ENCODE data around the gene PARS2. TPM values are rescaled to one million over a fixed set of nuclear protein-coding genes. Genes with fewer than 3 reads are reported as not detected.

PARS2 gene
- total RNA-seq, 1 donor = 6.2 TPM

DNA sequence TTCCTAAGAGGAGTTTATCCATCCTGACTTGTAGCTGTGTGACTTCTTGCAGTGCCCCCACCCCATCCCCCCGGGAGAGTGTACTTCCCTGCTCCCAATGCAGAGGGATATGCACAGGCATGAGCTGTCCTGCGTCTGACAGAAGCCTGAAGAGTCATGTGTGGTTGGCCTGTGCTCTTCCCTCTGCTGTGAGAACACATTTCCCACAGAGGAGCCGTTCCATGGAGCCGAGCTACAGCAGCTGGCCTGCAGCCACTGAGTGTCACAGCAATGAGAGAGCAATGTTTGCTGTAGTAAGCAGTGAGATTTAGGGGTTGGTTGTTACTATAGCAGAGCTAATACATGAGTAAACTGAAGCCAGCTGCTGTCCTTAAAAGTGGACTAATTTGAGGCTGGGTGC is 22.0 kb downstream of the PARS2 start:
- H3K4me3 ChIP-seq (ENCODE audit: insufficient read depth, low read length) = no peak overlapping the region
- H3K36me3 ChIP-seq (ENCODE audit: insufficient read depth, low read length) = peaks cover 47% of the 10 kb centered on the region
- no peak for TF ChIP-seq CTCF (IDR thresholded peaks at IDR 0.05; ENCODE audit: extremely low read depth, low read depth, low read length)
- no peak overlapping the region for H3K27ac ChIP-seq (ENCODE audit: low read depth, low read length)
- no peak overlapping the region for H3K4me2 ChIP-seq (ENCODE audit: insufficient read depth, low read length)
- H3K27me3 ChIP-seq (ENCODE audit: insufficient read depth, low read length) = no peaks in the 10 kb centered on the region
- H3K9me3 ChIP-seq (ENCODE audit: low read depth, low read length) = no peaks in the 10 kb centered on the region
- no peaks in the 10 kb centered on the region for H4K20me1 ChIP-seq (ENCODE audit: insufficient read depth, low read length)
- H3K4me1 ChIP-seq (ENCODE audit: insufficient read depth, low read length) = no peaks in the 10 kb centered on the region
- DNase-seq (ENCODE audit: insufficient read length, low spot score, missing footprints) = peak; percentile 5
- H3K79me2 ChIP-seq (ENCODE audit: insufficient read depth, low read length) = no peaks in the 10 kb centered on the region
- H2AFZ ChIP-seq (ENCODE audit: low read length) = no peak overlapping the region

DNA sequence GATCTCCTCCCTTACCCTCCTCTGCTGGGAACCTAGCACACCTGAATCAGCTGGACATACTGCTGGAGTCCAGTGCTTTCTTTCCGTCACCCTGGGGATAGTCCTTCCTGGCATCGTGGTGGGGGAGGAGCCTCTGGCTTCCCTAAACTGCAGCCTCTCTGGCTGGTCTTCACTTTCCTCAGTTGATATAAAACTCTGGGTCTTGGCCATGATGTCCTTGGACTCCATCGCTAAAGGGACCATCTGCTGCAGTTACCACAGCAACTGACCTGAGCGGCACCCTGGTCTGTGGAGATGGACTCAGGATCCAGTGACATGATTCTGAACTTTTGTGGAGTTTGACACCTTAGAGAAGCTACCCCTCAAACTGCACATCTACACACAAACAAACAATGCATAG is 22.8 kb downstream of the PARS2 start:
- TF ChIP-seq CTCF (IDR thresholded peaks at IDR 0.05; ENCODE audit: extremely low read depth, low read depth, low read length) = no peak
- Histone ChIP-seq H2AFZ (ENCODE audit: low read length) (no peak overlapping the region), H3K4me2 (ENCODE audit: insufficient read depth, low read length) (no peak overlapping the region), H3K4me1 (ENCODE audit: insufficient read depth, low read length) (no peaks in the 10 kb centered on the region), H3K27me3 (ENCODE audit: insufficient read depth, low read length) (no peaks in the 10 kb centered on the region), H3K36me3 (ENCODE audit: insufficient read depth, low read length) (peaks cover 54% of the 10 kb centered on the region), H3K79me2 (ENCODE audit: insufficient read depth, low read length) (no peaks in the 10 kb centered on the region), H4K20me1 (ENCODE audit: insufficient read depth, low read length) (no peaks in the 10 kb centered on the region), H3K9me3 (ENCODE audit: low read depth, low read length) (no peaks in the 10 kb centered on the region), H3K4me3 (ENCODE audit: insufficient read depth, low read length) (no peak overlapping the region), H3K27ac (ENCODE audit: low read depth, low read length) (no peak overlapping the region)
- no peak for DNase-seq (ENCODE audit: insufficient read length, low spot score, missing footprints)

GRCh38 chr1:54738244-54738643 is 26.1 kb downstream of the PARS2 start:
- no peaks in the 10 kb centered on the region for H4K20me1 ChIP-seq (ENCODE audit: insufficient read depth, low read length)
- H3K4me2 ChIP-seq (ENCODE audit: insufficient read depth, low read length) = no peak overlapping the region
- TF ChIP-seq CTCF (IDR thresholded peaks at IDR 0.05; ENCODE audit: extremely low read depth, low read depth, low read length) = no peak
- no peaks in the 10 kb centered on the region for H3K79me2 ChIP-seq (ENCODE audit: insufficient read depth, low read length)
- no peak overlapping the region for H2AFZ ChIP-seq (ENCODE audit: low read length)
- H3K9me3 ChIP-seq (ENCODE audit: low read depth, low read length) = no peaks in the 10 kb centered on the region
- no peak overlapping the region for H3K27ac ChIP-seq (ENCODE audit: low read depth, low read length)
- no peaks in the 10 kb centered on the region for H3K4me1 ChIP-seq (ENCODE audit: insufficient read depth, low read length)
- H3K4me3 ChIP-seq (ENCODE audit: insufficient read depth, low read length) = no peak overlapping the region
- peak; percentile 26 for DNase-seq (ENCODE audit: insufficient read length, low spot score, missing footprints)
- H3K27me3 ChIP-seq (ENCODE audit: insufficient read depth, low read length) = no peaks in the 10 kb centered on the region
- peaks cover 74% of the 10 kb centered on the region for H3K36me3 ChIP-seq (ENCODE audit: insufficient read depth, low read length)

GRCh38 chr1:54736685-54737084 is 27.6 kb downstream of the PARS2 start:
- Histone ChIP-seq H3K36me3 (ENCODE audit: insufficient read depth, low read length) (peaks cover 77% of the 10 kb centered on the region), H3K4me1 (ENCODE audit: insufficient read depth, low read length) (no peaks in the 10 kb centered on the region), H3K27ac (ENCODE audit: low read depth, low read length) (no peak overlapping the region), H3K27me3 (ENCODE audit: insufficient read depth, low read length) (no peaks in the 10 kb centered on the region), H3K9me3 (ENCODE audit: low read depth, low read length) (no peaks in the 10 kb centered on the region), H2AFZ (ENCODE audit: low read length) (no peak overlapping the region), H3K79me2 (ENCODE audit: insufficient read depth, low read length) (no peaks in the 10 kb centered on the region), H4K20me1 (ENCODE audit: insufficient read depth, low read length) (no peaks in the 10 kb centered on the region), H3K4me3 (ENCODE audit: insufficient read depth, low read length) (no peak overlapping the region), H3K4me2 (ENCODE audit: insufficient read depth, low read length) (no peak overlapping the region)
- no peak for TF ChIP-seq CTCF (IDR thresholded peaks at IDR 0.05; ENCODE audit: extremely low read depth, low read depth, low read length)
- no peak for DNase-seq (ENCODE audit: insufficient read length, low spot score, missing footprints)

Data from osteoblast (primary cell).